GM21360 (cell line): ENCODE results near the gene SLC7A8.

Experiments used
- ATAC-seq: cut with Tn5 transposase; IDR thresholded peaks from one replicate; pipeline ENCODE4 v1.9.1; 2021; ENCODE audit warnings: mild to moderate bottlenecking, moderate library complexity; ENCODE audit not compliant: unreplicated experiment

Gene SLC7A8

DNA sequence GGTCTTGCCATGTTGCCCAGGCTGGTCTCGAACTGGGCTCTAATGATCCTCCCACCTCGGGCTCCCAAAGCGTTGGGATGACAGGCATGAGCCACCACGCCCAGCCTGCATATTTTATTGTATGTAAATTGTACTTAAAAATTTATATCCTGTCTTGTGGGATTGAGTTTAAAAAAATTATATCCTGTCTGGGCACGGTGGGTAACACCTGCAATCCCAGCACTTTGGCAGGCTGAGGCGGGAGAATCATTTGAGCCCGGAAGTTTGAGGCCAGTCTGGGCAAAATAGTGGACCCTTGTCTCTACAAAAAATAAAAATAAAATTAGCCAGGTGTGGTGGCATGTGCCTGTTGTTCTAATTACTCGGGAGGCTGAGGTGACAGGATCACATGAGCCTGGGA is 50.5 kb downstream of the SLC7A8 start:
- ATAC-seq = no peak

- ATAC-seq = no peak
Measured at GRCh38 chr14:23131482-23131881, 52.0 kb downstream of the SLC7A8 start.

DNA sequence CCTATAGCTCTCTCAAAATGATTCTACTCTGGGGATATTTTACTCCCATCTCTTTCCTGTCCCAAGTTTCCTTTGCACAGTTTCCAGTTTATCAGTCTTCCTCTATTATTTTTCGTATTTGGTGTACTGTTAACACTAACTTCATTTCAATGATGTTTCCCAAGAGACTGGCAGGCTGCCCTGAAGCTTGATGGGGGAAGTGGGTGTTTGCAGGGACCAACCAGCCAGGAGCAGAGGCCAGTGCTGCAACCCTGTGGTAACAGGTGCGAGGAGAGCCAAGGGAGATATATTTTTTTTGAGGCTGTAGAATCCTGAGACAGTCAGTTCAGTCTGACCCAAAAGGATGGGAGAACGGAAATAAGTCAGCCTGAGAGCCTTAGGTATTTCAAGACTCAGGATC is 52.6 kb downstream of the SLC7A8 start:
- ATAC-seq = no peak

- no peak for ATAC-seq
Measured at GRCh38 chr14:23129759-23130316, 53.6 kb downstream of the SLC7A8 start.

- no peak for ATAC-seq
Measured at GRCh38 chr14:23128969-23129758, 54.3 kb downstream of the SLC7A8 start.

DNA sequence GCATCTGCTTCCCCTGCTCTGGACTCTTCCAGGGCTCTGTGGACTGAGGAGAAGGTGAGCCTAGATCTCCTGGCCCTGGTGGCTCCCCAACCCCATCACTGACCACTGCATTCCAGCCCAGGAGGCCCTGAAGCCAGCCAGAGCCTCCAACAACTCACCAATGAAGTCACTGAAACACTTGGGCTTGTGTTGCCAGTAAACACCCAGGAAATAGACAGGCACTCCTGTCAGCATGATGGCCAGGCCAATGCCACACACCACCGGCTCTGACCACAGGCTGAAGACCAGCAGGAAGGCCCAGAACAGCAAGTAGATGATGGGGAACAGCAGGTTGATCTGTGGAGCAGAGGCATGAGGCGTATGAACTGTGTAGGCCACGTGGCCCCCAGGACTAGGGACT is 55.6 kb downstream of the SLC7A8 start:
- ATAC-seq = no peak

- no peak for ATAC-seq
Measured at GRCh38 chr14:23126548-23127278, 56.7 kb downstream of the SLC7A8 start.

DNA sequence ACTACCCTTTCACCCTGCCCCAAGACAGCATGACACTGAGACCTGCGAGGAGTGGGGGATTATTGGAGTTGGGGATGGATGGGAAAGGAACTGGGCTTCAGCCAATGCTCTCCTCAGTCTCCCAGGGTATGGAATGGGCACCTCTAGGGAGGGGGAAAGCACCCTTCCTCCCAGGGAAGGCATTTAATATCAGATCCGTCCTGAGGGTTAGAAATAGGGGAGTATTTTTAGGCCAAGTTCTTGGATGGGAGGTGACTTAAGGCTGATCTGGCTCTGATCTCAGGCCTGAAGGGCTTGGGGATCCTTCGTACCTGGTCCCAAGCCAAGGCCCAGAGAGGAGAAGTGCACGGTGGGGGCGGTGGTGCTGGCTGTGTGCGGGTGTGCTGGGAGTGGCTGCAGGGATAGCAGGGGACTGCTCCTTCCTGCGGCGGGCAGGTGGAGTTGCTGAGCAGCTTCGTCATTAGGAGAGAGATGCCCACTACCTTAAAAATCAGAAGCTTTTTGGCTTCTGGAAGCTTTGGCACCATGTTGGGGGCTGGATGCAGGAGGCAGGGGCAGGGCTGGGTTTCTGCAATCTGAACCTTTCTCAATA is 57.4 kb downstream of the SLC7A8 start:
- ATAC-seq = no peak

GRCh38 chr14:23125011-23125410 is 58.4 kb downstream of the SLC7A8 start:
- ATAC-seq = no peak

- ATAC-seq = no peak
Measured at GRCh38 chr14:23124337-23124954, 59.0 kb downstream of the SLC7A8 start.

DNA sequence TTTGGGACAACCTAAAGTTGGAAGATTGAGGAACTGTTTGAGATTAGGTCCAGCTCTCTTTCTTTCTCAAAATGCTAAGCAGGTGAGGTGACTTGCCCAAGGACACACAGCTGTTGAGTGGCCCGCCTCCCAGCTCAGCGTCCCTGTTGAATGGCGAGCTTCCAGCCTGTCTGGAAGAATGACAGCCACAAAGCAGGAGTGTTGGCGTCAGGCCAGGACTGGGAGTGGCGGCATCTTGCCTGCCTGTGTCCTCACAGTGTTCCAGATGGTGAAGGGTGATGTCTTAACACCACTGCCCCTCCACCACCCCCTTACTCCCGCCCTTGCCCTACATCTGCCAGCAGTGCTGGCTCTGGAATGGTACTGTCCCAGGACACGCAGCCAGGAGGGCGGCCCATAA is 60.0 kb downstream of the SLC7A8 start:
- no peak for ATAC-seq

DNA sequence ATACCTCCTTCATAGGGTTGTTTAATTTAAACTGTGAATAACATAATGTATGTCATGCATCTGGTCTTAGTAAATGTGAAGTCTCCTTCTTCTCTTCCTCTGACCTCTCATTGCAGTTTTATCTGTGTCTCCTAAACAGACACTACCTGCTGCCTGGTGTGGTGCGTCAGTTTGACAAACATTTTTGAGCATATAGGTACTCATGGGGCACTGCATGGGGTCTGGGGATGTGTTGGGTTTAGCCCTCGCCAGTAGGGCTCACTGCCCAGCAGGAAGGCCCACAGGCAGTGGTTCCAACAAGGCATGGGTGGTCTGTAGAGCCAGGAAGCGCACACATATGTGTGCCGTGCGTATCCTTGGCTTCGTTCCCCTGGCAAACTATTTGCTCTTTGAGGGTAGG is 61.4 kb downstream of the SLC7A8 start:
- no peak for ATAC-seq

DNA sequence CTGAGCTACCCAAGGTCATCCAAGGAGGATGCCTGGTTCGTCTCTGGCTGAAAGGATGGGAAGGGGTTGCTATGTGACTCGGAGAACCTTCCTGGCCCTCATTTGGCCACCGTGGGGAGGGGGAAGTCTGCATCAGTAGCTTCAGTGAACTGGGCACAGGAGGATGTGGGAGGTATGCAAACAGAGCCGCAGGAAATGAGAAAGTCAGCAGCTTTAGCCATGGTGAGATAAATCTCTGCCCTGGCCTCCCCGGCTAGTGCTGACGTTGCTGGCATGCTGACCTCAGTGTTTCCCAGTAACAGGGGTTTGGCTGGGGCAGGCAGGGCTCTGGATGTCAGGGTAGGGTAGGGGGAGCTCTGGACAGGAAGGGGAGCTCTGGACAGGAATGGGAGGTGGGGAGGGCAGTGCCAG is 62.1 kb downstream of the SLC7A8 start:
- ATAC-seq = no peak

GRCh38 chr14:23120541-23121251 is 62.8 kb downstream of the SLC7A8 start:
- ATAC-seq = peak; percentile 66

GRCh38 chr14:23119363-23120327 is 63.8 kb downstream of the SLC7A8 start:
- ATAC-seq = no peak

GRCh38 chr14:23118506-23119362 is 64.7 kb downstream of the SLC7A8 start, which contains the start of gene CEBPE:
Gene CEBPE, minus strand, starts transcription at chr14:23119255. Its CDS starts 164 bp downstream, at chr14:23119091.
- ATAC-seq = no peak

DNA sequence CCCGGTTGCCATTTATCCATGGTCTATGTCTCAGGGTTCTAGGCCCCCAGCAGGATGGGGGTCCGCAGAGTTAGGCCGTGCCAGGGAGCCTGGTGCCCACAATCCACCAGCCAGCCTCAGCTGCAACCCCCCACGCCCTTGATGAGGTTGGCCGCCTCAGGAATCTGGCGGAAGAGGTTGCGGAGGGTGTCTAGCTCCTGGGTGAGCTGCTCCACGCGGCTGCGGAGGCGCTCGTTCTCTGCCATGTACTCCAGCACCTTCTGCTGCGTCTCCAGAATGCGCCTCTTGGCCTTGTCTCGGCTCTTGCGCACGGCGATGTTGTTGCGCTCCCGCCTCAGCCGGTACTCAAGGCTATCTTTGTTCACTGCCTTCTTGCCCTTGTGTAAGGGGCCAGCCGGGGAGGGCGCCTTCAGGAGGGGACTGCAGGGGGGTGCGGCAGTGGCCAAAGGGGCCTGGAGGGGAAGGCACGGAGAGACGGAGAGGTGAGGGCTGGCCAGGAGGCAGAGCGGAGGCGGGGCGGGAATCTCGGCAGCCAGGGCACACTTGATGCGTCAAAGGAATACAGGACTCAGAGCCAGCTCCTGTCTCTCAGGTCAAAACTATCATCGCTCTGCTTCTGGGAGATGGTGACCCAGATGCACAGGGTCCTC is 66.0 kb downstream of the SLC7A8 start:
- no peak for ATAC-seq

DNA sequence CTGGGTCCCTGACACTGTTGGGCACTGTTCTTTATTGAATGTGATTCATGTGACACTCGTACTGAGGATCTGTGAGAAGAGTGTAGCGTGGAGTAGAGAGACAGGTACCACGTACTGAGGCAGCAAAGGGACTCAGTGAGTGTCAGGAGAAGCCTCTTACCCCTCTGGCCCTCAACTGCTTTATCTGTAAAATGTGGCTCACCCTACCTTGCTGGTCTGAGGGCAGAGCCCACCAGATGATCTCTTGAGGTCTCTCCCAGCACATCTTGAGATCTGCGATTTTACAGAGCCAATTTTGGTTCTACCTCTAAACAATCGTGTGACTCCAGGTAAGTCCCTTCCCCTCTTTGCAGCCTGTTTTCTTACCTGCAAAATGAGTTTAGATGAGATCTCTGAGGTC is 67.5 kb downstream of the SLC7A8 start:
- no peak for ATAC-seq
